Prostate gland (tissue), 2 donors: ENCODE measurements around the gene LCN9. TPM values are rescaled to one million over a fixed set of nuclear protein-coding genes. Genes with fewer than 3 reads are reported as not detected.

Source experiments
- DNase-seq: peaks from one replicate; pipeline ENCODE4 v3.0.0-alpha.2; 2019; ENCODE audit warnings: low spot score
- H3K27ac ChIP-seq, 2 donors: fragments of 200-600 bp; sonication (generic); 2 replicates each; pipeline ENCODE4 v1.5.1; 2017 to 2019
- H3K27me3 ChIP-seq: fragments of 200-600 bp; sonication (generic); replicated peaks from 2 replicates; pipeline ENCODE4 v1.5.1; 2019; ENCODE audit not compliant: insufficient read depth
- H3K36me3 ChIP-seq, 2 donors: fragments of 200-600 bp; sonication (generic); 1 replicate in 1 of 2; 2 replicates in 1 of 2; pipeline versions ENCODE4 v1.5.1 to v1.8.1; 2017 to 2019
- H3K4me1 ChIP-seq: fragments of 200-600 bp; sonication (generic); replicated peaks from 2 replicates; pipeline ENCODE4 v1.5.1; 2019
- H3K4me3 ChIP-seq, 2 donors: fragments of 200-600 bp; sonication (generic); 2 replicates each; pipeline ENCODE4 v1.5.1; 2017 to 2019
- H3K9me3 ChIP-seq: fragments of 200-600 bp; sonication (generic); 2 replicates; pipeline ENCODE4 v1.5.1; 2017
- POLR2A ChIP-seq: fragments of 450-650 bp; IDR thresholded peaks from one replicate; pipeline ENCODE4 v1.6.1; 2016; ENCODE audit warnings: antibody characterized with exemption, mild to moderate bottlenecking
- POLR2AphosphoS5 ChIP-seq: sonication (generic); formaldehyde crosslinking; IDR thresholded peaks from one replicate; pipeline ENCODE4 v1.6.1; 2017; ENCODE audit warnings: antibody characterized with exemption
- WGBS: methylation state at CpG from one replicate; pipeline ENCODE4 v1.1.5; 2018; 5-methylcytosine and 5-hydroxymethylcytosine counted together
- intact Hi-C: fragments of 100-400 bp; cut with DNase I; formaldehyde crosslinking; loops from one replicate; pipeline ENCODE4 v1.14.2; 2022
- total RNA-seq, 2 donors: library from RNA; depleted of rRNA; stranded (reverse); fragments of >200 nt; gene quantifications; one replicate each; pipeline ENCODE4 v1.1.0, GENCODE V29; 2016
- TF ChIP-seq, protein P1 (sequence below), 4 experiments: fragments of 200-600 bp in 2 of 4; fragments of 450-650 bp in 2 of 4; sonication (generic) in 2 of 4; IDR thresholded peaks; 1 replicate in 3 of 4; 2 replicates in 1 of 4; pipeline ENCODE4 v1.5.1; 2016 to 2019; ENCODE audit warnings: antibody characterized with exemption in 4 of 4, mild to moderate bottlenecking in 2 of 4, moderate library complexity in 2 of 4

The LCN9 gene
- total RNA-seq, 2 donors from 2014 or later, result not detected

DNA sequence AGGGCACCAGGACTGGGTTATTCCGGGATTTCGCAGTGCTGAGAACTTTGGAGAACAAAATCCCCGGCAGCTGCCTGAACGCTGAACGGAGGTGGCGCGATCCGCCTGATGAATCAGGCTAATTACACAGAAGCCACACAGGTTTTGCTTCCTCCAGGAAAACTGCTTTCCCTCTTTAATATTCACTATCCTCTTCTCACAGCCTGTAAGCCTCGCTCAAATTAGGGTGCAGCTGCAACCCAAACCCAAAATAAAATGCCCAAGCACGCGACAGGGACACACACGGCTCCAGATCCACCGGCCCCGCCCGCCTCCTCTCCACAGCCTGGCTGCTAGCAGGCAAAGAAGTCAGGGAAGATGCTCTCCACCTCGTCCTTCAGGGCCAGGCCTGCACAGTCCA, 30.2 kb downstream of the LCN9 start:
- intact Hi-C loops, result no loop called here
- H3K27me3 ChIP-seq, result peaks cover 7% of the 10 kb centered on the region

DNA sequence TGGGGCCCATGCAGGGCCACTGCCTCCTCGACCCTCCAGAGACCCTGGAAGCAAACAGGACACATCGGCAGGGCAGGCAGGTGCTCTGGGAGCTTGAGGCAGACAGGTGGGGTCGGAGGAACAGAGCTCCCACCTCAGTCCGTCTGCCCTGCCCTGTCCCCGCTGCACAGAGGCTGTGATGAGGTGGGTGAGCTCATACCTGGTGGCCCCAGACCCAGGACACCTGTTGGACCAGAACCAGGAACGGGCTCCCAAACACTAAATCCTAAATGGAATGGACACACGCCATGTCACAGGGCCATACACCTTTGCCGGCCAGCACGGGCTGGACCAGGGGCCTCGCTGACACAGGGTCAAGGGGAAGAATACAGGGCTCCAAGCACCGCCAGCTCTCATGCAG, 30.7 kb downstream of the LCN9 start:
- H3K36me3 ChIP-seq, result no peaks in the 10 kb centered on the region
- peaks cover 7% of the 10 kb centered on the region for H3K27me3 ChIP-seq
- intact Hi-C loops, result no loop called here
- H3K27ac ChIP-seq, result no peak overlapping the region
- no peak overlapping the region for H3K4me3 ChIP-seq
- H3K9me3 ChIP-seq, result no peaks in the 10 kb centered on the region
- no peaks in the 10 kb centered on the region for H3K4me1 ChIP-seq
- 85% methylated on average over 10 of the region's 11 CpGs for whole genome bisulfite sequencing
- DNase-seq, result no peak
- TF ChIP-seq POLR2A, result no peak
- no peak for TF ChIP-seq POLR2AphosphoS5
- TF ChIP-seq, protein P1, sequence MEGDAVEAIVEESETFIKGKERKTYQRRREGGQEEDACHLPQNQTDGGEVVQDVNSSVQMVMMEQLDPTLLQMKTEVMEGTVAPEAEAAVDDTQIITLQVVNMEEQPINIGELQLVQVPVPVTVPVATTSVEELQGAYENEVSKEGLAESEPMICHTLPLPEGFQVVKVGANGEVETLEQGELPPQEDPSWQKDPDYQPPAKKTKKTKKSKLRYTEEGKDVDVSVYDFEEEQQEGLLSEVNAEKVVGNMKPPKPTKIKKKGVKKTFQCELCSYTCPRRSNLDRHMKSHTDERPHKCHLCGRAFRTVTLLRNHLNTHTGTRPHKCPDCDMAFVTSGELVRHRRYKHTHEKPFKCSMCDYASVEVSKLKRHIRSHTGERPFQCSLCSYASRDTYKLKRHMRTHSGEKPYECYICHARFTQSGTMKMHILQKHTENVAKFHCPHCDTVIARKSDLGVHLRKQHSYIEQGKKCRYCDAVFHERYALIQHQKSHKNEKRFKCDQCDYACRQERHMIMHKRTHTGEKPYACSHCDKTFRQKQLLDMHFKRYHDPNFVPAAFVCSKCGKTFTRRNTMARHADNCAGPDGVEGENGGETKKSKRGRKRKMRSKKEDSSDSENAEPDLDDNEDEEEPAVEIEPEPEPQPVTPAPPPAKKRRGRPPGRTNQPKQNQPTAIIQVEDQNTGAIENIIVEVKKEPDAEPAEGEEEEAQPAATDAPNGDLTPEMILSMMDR (IDR thresholded peaks at IDR 0.05), result no peak

More for the DNA sequence above, 30.2 kb downstream of the LCN9 start:
- DNase-seq, result no peak
- Histone ChIP-seq H3K9me3 (no peaks in the 10 kb centered on the region), H3K36me3 (no peaks in the 10 kb centered on the region), H3K4me1 (no peaks in the 10 kb centered on the region), H3K4me3 (no peak overlapping the region), H3K27ac (no peak overlapping the region)
- 65% methylated on average over 16 of the region's 16 CpGs for WGBS
- no peak for TF ChIP-seq POLR2AphosphoS5
- no peak for TF ChIP-seq POLR2A

DNA sequence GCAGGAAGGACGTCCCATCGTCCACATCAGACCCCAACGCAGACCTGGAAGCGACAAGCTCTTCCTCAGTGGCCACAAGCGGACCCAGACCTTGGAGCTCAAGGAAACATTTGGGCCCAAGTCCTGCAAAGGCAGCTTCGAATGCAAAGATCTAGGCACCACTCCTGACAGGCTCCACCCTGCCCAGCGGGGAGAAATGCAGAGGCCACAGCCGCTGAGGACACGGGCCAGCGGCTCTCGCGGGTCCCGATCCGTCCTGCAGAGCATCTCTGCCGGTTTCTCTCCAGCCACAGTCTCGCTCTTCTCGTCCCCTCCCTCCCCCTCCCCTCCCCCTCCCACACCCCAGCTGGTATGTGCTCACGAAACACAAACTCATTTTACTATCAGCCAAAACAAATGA, 31.3 kb downstream of the LCN9 start:
- H3K9me3 ChIP-seq, result no peaks in the 10 kb centered on the region
- H3K27me3 ChIP-seq, result peaks cover 7% of the 10 kb centered on the region
- TF ChIP-seq, protein P1 (IDR thresholded peaks at IDR 0.05), result no peak
- no peak for TF ChIP-seq POLR2AphosphoS5
- TF ChIP-seq POLR2A, result no peak
- H3K4me3 ChIP-seq, result no peak overlapping the region
- H3K27ac ChIP-seq, result no peak overlapping the region
- no peaks in the 10 kb centered on the region for H3K4me1 ChIP-seq
- 44% methylated on average over 18 of the region's 18 CpGs for WGBS
- H3K36me3 ChIP-seq, result no peaks in the 10 kb centered on the region
- no peak for DNase-seq
- intact Hi-C loops, result no loop called here

DNA sequence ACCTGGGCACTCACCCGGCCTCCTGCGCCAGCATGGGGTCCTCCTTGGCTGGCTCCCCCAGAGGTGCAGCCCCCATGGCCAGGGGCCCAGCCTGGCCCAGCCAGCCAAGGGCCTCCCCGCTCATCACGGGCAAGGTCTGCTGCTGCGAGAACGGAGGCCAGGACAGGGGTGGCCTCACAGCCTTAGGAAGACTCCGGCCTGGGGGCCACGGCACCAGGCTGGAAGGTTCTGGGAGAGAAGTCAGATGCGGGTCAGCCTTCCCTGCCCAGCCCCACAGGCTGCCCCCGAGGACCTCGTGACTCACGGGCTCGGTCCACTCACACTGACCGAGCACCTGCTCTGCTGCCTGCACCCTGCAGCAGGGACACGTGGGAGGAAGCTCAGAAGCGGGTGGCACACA, 31.9 kb downstream of the LCN9 start:
- H3K4me3 ChIP-seq, result no peak overlapping the region
- H3K36me3 ChIP-seq, result no peaks in the 10 kb centered on the region
- H3K27me3 ChIP-seq, result peaks cover 7% of the 10 kb centered on the region
- H3K9me3 ChIP-seq, result no peaks in the 10 kb centered on the region
- no peak for TF ChIP-seq POLR2A
- no peak for TF ChIP-seq POLR2AphosphoS5
- TF ChIP-seq, protein P1 (IDR thresholded peaks at IDR 0.05), result no peak
- no peak for DNase-seq
- no peaks in the 10 kb centered on the region for H3K4me1 ChIP-seq
- H3K27ac ChIP-seq, result no peak overlapping the region
- intact Hi-C loops, result no loop called here
- WGBS, result 86% methylated on average over 14 of the region's 16 CpGs

DNA sequence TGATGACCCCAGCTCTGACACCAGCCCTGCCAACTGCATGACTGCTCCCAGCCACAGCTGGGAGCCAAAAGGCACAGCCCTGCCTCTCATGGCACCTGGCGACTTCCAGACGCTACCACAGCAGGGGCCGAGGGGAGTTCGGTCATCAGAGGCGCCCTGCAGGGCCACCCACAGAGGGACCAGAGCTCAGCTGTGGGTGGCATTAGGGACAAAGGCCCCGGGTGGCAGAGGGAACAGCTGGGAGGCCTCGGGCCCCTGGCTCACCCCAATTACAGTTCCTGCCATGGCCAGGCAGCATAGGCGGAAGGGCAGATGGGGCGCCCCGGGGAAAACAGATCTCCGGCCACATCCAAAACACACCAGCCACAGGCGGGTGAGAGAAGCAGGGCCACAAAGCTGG, 32.5 kb downstream of the LCN9 start:
- Histone ChIP-seq H3K36me3 (no peaks in the 10 kb centered on the region), H3K27me3 (peaks cover 7% of the 10 kb centered on the region), H3K4me1 (no peaks in the 10 kb centered on the region), H3K9me3 (no peaks in the 10 kb centered on the region), H3K4me3 (no peak overlapping the region), H3K27ac (no peak overlapping the region)
- TF ChIP-seq, protein P1 (IDR thresholded peaks at IDR 0.05), result no peak
- TF ChIP-seq POLR2A (no peak), POLR2AphosphoS5 (no peak)
- DNase-seq, result no peak
- 85% methylated on average over 6 of the region's 12 CpGs for WGBS
- intact Hi-C loops, result no loop called here
